GM12874 (cell line): ENCODE measurements around the gene BLOC1S3.

ENCODE experiments used
- TF ChIP-seq, protein P1 (sequence below): IDR thresholded peaks from 2 replicates; pipeline ENCODE4 v1.5.1; 2011; ENCODE audit warnings: low read depth, mild to moderate bottlenecking, control low read depth, low read length, moderate library complexity; ENCODE audit not compliant: insufficient read depth

BLOC1S3 gene

DNA sequence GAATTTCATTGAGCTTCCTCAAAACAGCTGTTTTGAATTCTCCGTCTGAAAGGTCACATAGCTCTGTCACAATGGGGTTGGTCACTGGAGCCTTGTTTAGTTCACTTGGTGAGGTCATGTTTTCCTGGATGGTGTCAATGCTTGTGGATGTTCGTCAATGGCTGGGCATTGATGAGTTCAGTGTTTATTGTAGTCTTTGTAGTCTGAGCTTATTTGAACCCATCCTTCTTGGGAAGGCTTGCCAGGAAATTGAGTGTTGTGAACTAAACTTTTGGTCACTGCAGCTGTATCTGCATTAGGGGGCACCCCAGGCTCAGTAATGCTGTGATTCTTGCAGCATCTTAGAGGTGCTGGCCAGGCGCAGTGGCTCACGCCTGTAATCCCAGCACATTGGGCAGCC, 22.0 kb downstream of the BLOC1S3 start:
- TF ChIP-seq, protein P1, sequence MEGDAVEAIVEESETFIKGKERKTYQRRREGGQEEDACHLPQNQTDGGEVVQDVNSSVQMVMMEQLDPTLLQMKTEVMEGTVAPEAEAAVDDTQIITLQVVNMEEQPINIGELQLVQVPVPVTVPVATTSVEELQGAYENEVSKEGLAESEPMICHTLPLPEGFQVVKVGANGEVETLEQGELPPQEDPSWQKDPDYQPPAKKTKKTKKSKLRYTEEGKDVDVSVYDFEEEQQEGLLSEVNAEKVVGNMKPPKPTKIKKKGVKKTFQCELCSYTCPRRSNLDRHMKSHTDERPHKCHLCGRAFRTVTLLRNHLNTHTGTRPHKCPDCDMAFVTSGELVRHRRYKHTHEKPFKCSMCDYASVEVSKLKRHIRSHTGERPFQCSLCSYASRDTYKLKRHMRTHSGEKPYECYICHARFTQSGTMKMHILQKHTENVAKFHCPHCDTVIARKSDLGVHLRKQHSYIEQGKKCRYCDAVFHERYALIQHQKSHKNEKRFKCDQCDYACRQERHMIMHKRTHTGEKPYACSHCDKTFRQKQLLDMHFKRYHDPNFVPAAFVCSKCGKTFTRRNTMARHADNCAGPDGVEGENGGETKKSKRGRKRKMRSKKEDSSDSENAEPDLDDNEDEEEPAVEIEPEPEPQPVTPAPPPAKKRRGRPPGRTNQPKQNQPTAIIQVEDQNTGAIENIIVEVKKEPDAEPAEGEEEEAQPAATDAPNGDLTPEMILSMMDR: no peak

- TF ChIP-seq, protein P1: no peak
Measured at GRCh38 chr19:45202637-45203036, 24.1 kb downstream of the BLOC1S3 start.

- TF ChIP-seq, protein P1: no peak
Measured at GRCh38 chr19:45205810-45206209, 27.2 kb downstream of the BLOC1S3 start.

GRCh38 chr19:45206328-45206727, 27.7 kb downstream of the BLOC1S3 start:
- TF ChIP-seq, protein P1: no peak

DNA sequence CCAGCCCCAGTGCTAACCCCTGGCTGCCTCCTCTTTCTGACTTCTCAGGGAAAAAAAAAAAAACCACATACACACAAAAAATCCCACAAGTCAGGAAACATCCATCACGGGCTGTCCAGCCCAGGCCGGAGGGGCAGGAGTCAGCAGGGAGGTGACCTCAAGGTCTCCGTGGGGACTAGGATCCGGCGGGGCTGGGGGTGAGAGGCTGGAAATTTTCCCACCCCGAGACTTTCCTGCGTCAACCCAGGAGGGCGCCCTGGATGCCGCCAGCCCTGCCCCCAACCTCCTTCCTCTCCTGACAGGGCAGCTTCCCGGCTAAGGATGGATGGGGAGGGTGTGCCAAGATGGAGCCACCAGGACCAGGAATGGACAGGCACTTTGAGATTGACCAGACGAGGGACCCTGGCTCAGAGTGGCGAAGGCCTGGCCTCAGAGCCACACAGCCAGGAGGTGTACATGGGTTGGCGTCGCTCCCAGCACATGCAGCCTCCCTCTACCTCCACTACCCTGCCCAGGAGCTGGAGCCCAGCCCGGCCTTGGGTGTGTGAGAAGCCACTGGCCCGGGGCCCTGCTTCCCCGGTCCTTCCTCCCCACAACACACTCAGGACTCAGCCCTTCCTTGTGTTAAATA, 33.3 kb downstream of the BLOC1S3 start:
- TF ChIP-seq, protein P1: no peak

DNA sequence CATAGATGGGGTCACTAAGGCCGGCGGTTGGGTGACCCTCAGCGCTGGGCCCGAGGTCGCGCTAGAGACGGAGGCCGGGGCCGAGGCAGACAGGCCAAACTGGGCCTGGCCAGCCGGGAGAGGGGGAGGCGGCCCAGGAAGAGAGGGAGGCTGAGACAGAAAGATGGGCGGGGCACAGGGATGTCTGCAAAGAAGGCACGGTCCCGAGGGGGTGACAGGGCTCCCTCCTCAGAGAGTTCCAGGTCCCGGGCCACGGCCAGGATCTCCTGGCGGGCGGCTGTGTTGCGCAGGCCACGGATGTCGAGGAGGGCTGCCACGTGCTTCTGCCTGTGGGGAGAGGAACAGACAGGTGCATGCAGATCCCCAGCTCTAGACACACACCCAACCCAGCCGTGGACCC, 34.4 kb downstream of the BLOC1S3 start:
- TF ChIP-seq, protein P1: no peak

- TF ChIP-seq, protein P1: no peak
Measured at GRCh38 chr19:45215391-45216191, 37.0 kb downstream of the BLOC1S3 start.
